GM13976 (cell line): ENCODE measurements around the gene ALCAM.

ENCODE experiments used
- DNase-seq: peaks from one replicate; pipeline ENCODE4 v3.0.0; 2012; ENCODE audit warnings: low spot score
- CTCF ChIP-seq: IDR thresholded peaks from 2 replicates; pipeline ENCODE4 v1.5.1; 2012; ENCODE audit warnings: borderline replicate concordance, mild to moderate bottlenecking; ENCODE audit not compliant: insufficient read depth; ENCODE audit errors: extremely low read depth, missing control alignments, control extremely low read depth
- in situ Hi-C: fragments of 300-500 bp; cut with MboI; formaldehyde crosslinking; loops from one replicate; pipeline ENCODE4 v1.12.0; 2022; ENCODE audit warnings: low sequenced_read_pairs, mixed read lengths, inconsistent platforms; ENCODE audit not compliant: unreplicated experiment

ALCAM gene

DNA sequence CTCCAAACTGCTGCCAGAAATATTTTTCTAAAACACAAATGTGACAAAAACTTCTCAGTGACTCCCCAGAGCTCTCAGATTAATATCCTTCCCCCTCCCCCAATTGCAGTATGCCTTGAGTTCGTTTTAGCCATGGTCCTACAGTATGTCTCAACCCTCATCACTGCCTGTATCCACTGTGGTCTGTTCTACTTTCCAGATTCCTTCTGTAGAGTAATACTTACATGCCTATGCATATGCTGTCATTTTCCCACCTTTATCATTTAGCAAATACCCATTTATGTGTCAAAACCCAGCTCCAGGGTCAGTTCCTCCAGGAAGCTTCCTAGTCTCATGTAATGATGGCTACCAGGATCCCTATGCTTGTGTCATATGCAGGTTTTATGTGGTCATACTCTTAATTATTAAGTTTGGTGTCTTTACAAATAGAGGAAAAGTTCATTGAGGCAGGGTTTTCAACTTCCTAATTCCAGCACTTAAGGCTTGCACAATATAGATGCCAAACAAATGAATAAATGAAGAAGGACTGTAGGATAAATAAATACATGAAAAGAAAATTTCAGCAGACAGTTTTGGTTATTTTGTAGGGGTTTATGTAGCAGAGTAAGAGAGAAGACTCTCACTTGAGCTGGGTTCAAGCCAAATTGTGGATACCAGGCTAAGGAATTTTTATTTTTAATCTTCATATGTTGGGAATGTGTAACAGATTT is 170.8 kb downstream of the ALCAM start:
- TF ChIP-seq CTCF = no peak
- in situ Hi-C loops = no loop called here
- no peak for DNase-seq

GRCh38 chr3:105538483-105538882 is 171.8 kb downstream of the ALCAM start:
- no peak for TF ChIP-seq CTCF
- in situ Hi-C loops = no loop called here
- no peak for DNase-seq

- no peak for TF ChIP-seq CTCF
- no peak for DNase-seq
- in situ Hi-C loops = no loop called here
These were observed 173.2 kb downstream of the ALCAM start for GRCh38 chr3:105539897-105540296.

GRCh38 chr3:105542282-105543019 is 175.7 kb downstream of the ALCAM start:
- no peak for DNase-seq
- in situ Hi-C loops = no loop called here
- no peak for TF ChIP-seq CTCF

GRCh38 chr3:105545051-105545450 is 178.3 kb downstream of the ALCAM start:
- no peak for DNase-seq
- in situ Hi-C loops = no loop called here
- no peak for TF ChIP-seq CTCF

GRCh38 chr3:105553851-105554250 is 187.1 kb downstream of the ALCAM start:
- no peak for DNase-seq
- in situ Hi-C loops = no loop called here
- no peak for TF ChIP-seq CTCF

GRCh38 chr3:105555206-105555605 is 188.5 kb downstream of the ALCAM start:
- in situ Hi-C loops = no loop called here
- no peak for TF ChIP-seq CTCF
- no peak for DNase-seq
